T47D (cell line): ENCODE measurements around the gene GRWD1.

ENCODE experiments used
- DNase-seq, 2 experiments: peaks; one replicate each; pipeline versions ENCODE4 v3.0.0 to v3.0.0-alpha.2; 2011 to 2012; ENCODE audit warnings: low read depth in 1 of 2, low spot score in 1 of 2
- JUND ChIP-seq: IDR thresholded peaks from 2 replicates; pipeline ENCODE4 v1.6.1; 2012; ENCODE audit warnings: low read depth
- in situ Hi-C: cut with HindIII; loops from 2 replicates; pipeline ENCODE4 v1.10.0; 2016; ENCODE audit warnings: low sequenced_read_pairs, low pct_unique_long_range_greater_than_20kb

The GRWD1 gene

GRCh38 chr19:48490981-48491792, 45.4 kb downstream of the GRWD1 start:
- peak; percentile 69 to 76 for DNase-seq
- TF ChIP-seq JUND: no peak
- in situ Hi-C loops: no loop called here

- no peak for DNase-seq
- in situ Hi-C loops: no loop called here
- no peak for TF ChIP-seq JUND
Observed at GRCh38 chr19:48491793-48492123, 46.0 kb downstream of the GRWD1 start.

GRCh38 chr19:48492925-48493717, 47.3 kb downstream of the GRWD1 start:
- DNase-seq: peak; percentile 76 to 98
- no peak for TF ChIP-seq JUND
- in situ Hi-C loops: no loop called here

- DNase-seq: no peak
Observed at GRCh38 chr19:48493718-48494401, 48.1 kb downstream of the GRWD1 start.

GRCh38 chr19:48495396-48495795, 49.6 kb downstream of the GRWD1 start:
- in situ Hi-C loops: no loop called here
- DNase-seq: no peak
- TF ChIP-seq JUND: no peak

More at GRCh38 chr19:48493718-48494401, 48.1 kb downstream of the GRWD1 start:
- in situ Hi-C loops: no loop called here
- no peak for TF ChIP-seq JUND

- in situ Hi-C loops: no loop called here
Observed at GRCh38 chr19:48496959-48497727, 51.4 kb downstream of the GRWD1 start.

GRCh38 chr19:48497728-48498594, 52.2 kb downstream of the GRWD1 start:
- no peak for DNase-seq
- TF ChIP-seq JUND: no peak
- in situ Hi-C loops: no loop called here

More at GRCh38 chr19:48496959-48497727, 51.4 kb downstream of the GRWD1 start:
- TF ChIP-seq JUND: no peak
- no peak for DNase-seq

- no peak for DNase-seq
- no peak for TF ChIP-seq JUND
- in situ Hi-C loops: no loop called here
Observed at GRCh38 chr19:48498595-48499311, 53.0 kb downstream of the GRWD1 start.

- TF ChIP-seq JUND: no peak
- in situ Hi-C loops: no loop called here
- no peak for DNase-seq
Observed at GRCh38 chr19:48499316-48500090, 53.7 kb downstream of the GRWD1 start.

GRCh38 chr19:48500830-48501493, 55.2 kb downstream of the GRWD1 start:
- no peak for TF ChIP-seq JUND
- in situ Hi-C loops: no loop called here
- DNase-seq: no peak
